ENCODE measurements around the gene SPRR2D.

DNA sequence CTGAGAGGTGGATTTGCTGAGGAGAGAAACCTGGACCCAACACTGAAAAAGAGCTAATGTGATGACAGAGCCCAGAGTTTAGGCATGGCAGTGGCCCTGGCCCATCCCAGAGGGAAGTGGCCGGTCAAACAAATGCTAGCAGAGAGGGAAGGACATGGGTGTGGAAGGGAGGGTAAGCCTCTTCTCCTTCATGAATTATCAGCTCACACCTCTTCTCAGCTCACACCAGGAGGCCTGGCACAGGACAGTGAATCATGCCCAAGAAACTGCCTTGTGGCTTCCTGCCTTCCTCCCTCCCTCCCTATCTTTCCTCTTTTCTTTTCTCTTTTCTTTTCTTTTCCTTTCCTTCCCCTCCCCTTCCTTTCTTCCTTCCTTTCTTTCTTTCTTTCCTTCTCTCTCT is 40.6 kb downstream of the SPRR2D start:
- TF ChIP-seq, protein P1, sequence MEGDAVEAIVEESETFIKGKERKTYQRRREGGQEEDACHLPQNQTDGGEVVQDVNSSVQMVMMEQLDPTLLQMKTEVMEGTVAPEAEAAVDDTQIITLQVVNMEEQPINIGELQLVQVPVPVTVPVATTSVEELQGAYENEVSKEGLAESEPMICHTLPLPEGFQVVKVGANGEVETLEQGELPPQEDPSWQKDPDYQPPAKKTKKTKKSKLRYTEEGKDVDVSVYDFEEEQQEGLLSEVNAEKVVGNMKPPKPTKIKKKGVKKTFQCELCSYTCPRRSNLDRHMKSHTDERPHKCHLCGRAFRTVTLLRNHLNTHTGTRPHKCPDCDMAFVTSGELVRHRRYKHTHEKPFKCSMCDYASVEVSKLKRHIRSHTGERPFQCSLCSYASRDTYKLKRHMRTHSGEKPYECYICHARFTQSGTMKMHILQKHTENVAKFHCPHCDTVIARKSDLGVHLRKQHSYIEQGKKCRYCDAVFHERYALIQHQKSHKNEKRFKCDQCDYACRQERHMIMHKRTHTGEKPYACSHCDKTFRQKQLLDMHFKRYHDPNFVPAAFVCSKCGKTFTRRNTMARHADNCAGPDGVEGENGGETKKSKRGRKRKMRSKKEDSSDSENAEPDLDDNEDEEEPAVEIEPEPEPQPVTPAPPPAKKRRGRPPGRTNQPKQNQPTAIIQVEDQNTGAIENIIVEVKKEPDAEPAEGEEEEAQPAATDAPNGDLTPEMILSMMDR (IDR thresholded peaks at IDR 0.05) = no peak
- no peak for TF ChIP-seq POLR2A (IDR thresholded peaks at IDR 0.05)

All from body of pancreas (tissue), 4 donors.